Measurements from ENCODE around the gene PTPN21.
A peak's percentile ranks its signal among the peaks of the same experiment; 100 is the strongest.

Gene PTPN21

DNA sequence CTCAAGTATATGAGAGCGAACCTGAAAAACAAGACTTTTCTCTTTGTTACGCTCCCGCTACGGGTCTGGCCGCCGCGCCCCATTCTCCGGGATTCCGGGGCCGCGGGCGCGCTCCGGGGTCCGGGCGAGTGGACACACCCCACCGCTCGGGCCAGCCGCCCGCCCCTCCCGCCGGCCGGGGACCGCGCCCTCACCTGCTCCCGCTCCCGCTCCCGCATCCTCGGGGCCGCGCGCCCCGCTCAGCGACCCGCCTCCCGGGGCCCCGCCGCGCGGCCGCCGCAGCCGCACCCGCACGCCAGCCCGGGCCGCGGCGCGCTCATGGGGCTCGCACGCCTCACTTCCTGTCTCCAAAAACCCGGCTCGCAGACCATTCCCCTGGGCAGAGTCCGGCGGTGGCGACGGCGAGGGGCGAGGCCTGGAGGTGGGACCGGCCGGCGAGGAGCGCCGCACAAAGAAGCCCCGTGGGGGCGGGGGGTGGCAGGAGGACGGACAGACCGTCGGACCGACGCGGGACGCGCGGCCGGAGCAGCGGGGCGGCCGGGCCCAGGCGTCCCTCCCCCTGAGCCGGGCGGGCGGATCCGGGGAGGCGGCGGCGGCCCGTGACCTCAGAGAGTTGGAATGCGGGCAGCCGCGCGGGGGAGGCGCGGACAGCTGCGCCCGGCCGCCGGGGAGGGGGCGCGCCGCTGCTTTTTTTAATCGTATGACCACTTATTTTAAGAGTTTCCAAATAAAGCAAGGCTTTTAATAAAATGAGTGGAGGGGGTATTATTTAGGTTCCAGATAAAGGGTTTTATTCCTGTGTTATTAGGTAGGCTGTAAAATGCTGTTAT is at the start of gene PTPN21:
Gene PTPN21 (minus strand): TSS at position 551 of the 830 bp plus-strand sequence. CDS start 4,590 bp downstream, outside the sequence.
- peak; percentile 30 for DNase-seq

DNA sequence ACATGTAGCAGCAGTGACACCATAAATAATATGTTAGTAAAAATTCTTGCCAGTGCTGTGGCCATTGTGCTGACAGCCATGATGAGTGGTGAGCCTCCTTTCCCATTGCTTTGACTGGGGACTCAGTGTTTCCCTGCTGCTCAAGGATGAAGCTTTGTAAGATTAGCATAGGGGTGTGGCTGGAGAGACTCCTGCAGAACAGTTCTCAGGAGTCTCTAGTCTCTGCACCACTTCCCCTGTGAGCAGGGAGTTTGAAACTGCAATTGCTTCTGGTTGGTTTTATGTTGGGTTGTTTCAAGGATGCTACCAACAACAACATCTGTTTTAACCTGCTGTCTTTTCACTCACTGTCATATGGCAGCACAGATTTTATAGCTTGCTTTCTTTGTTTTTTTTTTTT is 49.4 kb upstream of the PTPN21 start:
- no peak for DNase-seq

DNA sequence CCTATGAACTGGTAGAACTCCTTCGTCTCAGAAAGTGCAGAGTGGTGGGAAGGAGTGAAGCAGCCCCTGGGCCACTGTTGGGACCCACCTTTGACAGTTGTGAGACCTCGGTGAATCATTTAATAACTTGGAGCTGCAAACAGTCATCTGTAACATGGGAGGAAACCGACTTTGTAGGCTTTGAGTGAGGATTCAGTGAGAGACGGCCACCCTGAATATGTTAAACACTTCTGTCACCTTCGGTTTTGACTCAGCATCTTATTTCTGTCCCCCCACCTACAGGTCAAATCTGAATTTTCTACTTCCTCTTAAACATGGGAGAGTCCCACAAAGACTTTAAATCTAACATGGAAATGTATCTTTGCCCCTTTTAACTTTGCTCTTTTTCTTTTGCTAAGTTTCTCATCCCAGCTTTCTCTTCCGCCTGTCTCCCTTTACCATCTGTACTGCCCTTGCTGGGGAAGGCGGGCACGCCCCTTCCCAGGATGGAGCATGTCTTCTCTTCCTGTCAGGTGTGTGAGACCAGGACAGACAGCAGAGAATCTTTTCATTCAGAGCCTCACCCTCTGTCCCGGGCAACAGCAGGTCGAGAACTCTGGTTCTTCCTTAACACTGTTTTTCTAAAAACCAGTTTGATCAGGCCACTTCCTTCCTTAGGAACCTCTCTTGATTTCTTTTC is 45.1 kb upstream of the PTPN21 start:
- peak; percentile 48 for DNase-seq

DNA sequence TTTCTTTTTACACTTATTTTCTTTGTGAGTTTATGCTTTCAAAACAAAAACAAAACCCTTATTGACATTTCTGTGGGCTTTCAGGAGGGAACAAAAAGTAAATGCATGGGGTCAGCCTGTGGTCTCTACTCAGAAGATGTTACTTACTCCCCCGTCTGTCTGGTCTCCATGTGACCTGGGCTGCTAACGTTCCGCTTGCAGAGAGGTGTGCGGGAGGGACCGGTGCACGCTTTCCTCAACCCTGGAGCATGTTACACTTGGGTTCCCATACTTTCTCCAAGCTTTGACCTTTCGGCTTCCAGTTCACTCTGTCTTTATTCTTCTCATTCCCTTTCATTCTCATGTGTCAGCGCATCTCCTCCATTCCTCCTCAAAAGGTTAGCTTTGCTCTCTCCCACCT is 44.5 kb upstream of the PTPN21 start:
- DNase-seq: no peak

DNA sequence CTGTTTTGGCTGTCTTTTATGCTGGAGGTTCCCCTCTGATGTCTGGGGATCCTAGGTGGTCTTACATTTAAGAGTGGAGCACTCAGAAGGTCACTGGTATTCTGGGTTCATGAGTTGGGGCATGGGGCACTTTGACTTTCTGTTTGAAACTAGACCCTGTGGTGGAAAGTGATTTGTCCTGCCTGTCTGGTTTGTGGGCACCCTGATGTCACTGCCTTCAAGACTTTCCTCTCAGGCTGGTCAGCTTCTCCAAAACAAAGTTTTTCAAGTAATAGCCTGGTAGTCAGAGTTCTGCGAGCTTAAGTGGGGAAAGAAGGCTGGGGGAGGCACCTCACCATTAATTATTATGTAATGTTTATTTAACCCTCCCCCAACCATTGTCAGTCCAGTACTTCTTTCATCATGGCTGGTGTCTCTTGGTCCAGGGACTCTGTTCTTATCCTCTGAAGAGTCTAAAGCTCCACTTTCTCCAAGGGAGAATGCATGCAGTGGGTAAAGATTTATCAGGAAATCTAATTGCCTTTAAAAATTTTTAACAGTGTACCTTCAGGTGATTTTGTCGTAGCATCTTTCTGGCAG is 43.4 kb upstream of the PTPN21 start:
- no peak for DNase-seq

DNA sequence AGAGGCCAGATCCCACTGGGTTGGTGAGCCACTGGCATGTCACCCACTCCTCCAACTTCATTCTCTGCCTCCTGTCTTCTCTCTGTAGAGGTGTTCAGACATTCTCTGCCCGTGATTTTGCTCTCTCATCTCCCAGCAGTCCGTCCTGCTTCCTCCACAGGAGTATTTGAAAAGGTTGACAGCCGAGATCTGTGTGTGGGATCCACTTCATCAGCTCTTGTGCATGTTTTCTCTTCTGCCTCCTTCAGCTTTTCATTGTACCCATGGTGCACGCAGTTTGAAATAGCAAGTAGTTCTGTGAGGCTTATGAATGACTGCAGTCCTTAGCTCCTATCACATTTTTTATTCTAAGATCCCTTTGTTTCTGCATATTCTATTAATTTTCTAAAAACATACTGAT is 42.8 kb upstream of the PTPN21 start:
- no peak for DNase-seq

DNA sequence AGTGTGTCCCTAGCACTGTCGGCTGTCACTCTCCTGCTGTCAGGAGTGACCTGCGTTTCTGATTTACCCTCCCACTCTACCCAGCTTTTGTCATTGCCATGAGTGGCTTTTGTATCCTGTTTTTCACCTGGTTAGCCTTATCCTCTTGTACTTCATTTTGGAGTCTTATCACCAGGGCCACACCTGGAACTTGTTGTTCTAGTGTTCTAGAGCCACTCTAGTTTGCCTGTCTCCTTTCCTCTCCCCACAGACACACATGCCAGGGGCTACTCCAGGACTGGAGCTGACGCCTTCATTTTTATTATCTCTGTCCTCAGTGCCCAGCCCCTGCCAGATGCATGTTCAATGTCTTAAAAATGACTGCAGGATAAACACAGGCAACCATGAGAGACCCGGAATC is 42.2 kb upstream of the PTPN21 start:
- no peak for DNase-seq

DNA sequence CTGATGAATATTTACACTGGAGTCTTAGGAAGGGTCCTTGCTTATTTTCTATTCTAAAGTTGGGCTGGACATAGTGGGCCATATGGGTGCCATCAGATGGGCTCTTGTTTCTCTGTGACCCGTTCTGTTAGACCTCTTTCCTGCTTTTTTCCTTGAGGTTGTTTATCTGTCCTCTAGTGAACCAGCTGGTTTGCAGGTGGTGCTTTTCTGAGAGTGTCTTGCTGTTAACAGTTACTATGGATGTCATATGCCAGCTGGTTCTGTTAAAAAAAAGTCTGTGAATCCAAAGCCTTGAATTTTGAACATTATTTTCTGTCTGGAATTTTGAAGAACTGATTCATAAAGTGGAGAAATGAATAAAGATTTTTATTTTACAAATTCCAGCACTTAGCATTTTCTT is 37.2 kb upstream of the PTPN21 start:
- no peak for DNase-seq

DNA sequence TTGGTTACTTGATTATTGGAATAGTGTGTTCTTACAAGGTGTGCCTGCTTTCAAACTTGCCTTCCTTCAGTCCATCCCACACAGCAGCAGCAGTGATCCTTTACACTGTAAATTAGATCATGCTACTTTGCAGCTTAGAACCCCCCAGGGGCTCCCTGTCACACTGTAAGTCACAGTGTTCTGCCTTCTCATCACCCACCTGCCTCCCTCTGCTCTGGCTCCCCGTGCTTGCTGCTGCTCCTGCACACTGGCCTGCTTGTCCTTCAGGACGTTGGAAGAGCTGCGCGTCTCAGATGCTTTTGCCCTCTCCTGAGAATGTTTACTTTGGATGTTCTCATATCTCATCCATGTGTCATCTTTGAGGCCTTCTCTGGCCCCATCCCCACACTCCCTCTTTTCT is 35.4 kb upstream of the PTPN21 start:
- no peak for DNase-seq

DNA sequence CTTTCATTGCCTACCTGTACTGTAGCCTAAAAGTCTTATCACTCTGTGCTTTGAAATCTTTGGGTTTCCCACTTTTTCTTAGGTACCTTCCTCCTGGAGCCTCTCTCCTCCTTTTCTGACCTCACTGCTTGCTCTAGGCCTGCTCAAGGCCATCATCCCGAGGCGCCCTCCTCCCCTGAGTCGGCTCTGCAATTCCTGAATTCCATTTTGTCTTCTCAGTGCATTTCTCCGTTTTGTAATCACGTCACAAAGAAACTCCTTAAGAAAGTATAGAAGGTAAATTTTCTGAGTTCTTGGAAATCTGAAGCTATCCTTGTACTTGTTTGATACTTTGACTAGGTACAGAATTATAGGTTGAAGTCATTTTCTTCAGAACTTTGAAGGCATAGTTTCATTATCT is 33.3 kb upstream of the PTPN21 start:
- no peak for DNase-seq

DNA sequence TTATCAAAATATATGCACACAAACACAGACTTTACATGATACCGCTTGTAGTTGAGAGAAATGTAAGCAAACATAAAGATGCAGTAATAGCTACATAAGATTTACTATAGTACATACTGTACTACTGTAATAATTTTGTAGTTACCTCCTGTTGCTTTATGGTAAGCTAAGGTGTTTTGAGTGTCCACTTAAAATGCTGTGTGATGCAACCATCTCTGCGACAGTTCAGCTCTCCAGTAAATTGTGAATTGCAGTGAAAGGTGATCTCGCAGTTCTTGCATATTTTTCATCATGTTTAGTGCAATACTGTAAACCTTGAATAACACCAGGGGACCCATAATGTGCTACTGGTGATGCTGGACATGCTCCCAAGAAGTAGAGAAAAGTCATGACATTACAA is 29.6 kb upstream of the PTPN21 start:
- no peak for DNase-seq

DNA sequence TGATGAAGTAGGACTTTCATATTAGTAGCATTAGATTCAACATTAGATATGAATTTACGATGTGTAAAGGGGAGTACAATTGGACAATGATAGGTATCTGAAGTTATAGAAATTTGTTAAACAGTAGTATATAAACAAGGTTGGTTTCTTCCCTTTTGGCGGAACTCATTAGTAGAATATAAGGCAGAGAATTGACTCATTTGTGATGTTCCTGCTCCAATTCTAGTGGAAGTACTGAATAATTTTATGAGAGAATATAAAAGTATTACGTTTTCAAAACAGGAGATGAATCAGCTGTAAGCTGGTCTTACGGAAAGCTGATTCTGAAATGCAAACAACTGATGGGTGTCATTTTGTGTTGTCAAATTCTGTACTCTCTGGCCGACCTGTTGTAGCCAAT is 21.4 kb upstream of the PTPN21 start:
- no peak for DNase-seq

DNA sequence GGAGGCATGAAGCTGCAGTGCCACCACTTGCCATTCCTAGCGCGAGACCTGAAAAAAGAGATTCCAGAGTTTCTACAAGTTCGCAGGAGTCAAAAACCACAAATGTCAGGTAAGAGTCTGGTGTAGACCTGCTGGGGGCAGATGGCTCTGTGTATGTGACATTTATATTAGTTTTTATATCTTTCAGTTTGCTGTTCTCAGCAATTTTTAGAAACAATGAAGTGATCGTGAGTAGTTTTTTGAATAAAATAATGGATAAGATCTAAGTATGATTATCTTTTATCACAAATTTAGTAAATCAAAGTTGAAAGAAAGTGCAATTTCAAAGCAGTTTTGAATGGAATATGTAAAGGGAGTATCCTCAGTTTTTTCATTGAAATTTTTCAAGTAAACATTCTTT is 17.3 kb upstream of the PTPN21 start:
- no peak for DNase-seq

DNA sequence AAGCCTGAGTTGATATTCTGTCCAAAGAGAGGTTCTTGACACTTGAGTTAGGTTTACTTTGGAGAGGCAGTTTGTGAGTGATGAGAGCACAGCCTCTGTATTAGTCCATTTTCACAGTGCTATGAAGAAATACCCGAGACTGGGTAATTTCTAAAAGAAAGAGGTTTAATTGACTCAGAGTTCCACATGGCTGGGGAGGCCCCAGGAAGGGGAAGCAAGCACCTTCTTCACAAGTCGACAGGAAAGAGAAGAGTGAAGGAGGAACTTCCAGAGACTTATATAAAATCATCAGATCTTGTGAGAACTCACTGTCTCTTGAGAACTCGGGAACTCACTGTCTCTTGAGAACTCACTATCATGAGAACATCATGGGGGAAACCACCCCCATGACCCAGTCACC is 13.4 kb upstream of the PTPN21 start:
- no peak for DNase-seq

DNA sequence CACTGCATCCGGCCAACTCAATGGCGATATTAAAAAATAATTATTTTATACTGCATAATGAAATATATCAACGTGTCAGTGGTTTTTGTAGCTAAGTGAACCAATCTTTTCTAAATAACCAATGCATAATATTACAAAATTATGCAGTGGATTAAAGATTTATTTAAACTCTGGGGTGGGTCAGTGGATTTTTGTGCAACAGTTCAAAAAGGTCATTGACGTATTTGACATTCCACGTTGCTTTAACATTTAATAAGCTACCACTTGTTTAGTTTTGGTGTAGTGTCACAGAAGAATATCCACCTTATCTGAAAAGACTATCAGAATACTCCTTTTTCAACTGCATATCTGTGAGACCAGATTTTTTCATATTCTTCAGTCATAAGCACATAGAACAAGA is 10.6 kb upstream of the PTPN21 start:
- no peak for DNase-seq

DNA sequence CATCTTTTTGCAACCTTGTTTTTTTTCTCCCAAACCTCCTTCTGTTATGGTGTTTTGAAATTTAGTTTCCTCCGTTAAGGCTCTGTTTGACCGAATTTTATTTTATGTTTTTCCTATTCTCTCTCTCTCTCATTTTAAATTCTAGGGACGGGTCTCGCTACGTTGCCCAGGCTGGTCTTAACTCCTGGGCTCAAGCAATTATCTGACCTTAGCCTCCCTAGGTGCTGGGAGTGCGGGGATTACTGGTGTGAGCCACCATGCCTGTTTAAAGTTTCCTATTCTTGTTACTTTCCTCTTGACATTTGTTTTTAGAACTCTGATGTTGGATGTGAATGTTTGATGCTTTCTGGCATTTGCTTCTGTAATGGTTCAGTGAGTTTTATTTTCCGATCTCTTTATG is 9.0 kb upstream of the PTPN21 start:
- no peak for DNase-seq

DNA sequence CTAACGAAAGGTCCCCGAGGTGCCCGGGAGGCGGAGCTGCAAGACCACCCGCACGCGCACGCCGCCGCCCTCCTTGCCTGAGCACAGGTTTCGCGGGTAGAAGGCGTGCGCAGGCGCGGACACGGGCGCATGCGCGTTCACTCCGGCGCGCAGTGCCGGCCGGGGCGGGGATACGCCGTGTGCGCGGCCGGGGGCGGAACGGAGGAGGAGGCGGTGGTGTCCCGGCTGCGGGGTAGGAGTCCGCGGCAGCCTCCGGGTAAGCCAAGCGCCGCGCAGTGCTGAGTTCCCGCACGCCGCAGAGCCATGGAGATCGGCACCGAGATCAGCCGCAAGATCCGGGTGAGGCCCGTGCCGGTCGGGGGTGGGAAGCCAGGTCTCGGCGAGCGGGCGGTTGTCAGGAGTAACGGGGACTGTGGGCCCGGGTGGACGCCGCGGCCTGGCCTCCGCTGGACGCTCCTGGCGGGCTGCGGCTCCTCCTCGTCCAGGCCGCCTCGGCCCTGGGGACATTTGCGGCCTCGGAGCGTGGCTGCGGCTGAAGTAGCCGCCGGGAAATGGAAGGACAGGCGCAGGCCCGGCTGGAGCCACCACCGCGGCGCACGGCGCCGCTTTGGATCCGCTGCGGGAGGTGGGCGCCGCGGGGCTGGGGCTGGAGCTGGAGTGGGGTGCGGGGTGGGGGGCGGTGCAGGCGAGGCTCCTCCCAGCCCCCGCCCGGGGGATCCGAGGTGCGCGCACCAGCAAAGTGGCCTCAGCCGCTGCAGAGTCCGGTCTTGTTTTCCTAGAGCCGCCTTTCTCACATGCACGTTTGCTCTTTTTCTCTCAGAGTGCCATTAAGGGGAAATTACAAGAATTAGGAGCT is 8.3 kb upstream of the PTPN21 start, which contains the start of gene ZC3H14:
Gene ZC3H14 (plus strand): TSS at position 207 of the 856 bp plus-strand sequence. CDS start 97 bp downstream, at position 304.
- peak; percentile 88 for DNase-seq

DNA sequence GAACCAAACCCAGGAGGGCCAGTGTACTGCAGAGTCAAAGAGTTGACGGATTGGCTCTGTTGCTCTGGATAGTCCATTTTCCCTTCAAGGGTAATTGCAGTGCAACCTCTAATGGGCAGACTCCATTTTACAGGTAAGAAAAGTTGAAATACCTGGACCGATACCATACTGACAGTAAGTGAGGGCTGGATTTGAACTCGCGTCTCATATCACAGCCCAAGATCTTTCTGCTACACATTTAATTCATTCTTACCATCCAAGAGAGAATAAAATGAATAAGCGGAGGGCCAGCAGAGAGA is 7.7 kb upstream of the PTPN21 start:
- DNase-seq: no peak

DNA sequence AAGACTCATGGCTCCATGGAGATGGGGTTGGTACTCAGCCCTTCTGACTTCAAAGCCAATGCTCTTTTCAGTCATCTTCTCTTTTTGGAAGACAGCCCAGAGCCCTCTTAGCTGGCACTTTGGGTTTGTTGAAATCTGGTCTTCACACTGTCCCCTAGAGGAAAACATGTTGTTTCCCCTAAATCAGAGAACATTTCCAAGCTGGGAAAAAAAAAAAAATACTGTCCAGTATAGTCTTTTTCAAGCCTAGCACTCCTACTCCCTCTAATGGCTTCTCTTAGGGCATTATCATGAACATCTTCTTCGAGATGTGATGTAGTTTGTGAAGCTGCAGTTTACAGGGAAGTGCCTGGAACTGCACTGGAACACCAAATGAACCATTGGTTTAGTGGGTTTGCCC is 5.0 kb upstream of the PTPN21 start:
- no peak for DNase-seq

DNA sequence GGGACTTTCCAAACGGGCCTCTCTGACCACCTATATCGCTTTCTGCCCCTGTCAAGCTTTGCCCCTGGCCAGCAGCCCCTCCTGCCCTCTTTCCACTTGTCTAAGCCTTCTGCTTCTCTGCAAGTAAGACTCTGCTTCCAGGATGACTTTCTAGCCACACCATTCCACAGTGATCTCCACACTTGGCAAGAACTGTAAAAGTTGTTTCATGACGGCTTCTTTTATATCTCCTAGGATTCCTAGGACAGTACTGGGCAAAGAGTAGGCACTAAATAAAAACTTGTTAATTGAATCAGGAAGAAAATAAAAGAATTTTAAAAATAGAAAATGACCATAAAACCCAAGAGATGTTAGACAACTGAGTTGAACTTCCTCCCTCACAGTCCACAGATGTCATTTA is 1.8 kb upstream of the PTPN21 start:
- no peak for DNase-seq

DNA sequence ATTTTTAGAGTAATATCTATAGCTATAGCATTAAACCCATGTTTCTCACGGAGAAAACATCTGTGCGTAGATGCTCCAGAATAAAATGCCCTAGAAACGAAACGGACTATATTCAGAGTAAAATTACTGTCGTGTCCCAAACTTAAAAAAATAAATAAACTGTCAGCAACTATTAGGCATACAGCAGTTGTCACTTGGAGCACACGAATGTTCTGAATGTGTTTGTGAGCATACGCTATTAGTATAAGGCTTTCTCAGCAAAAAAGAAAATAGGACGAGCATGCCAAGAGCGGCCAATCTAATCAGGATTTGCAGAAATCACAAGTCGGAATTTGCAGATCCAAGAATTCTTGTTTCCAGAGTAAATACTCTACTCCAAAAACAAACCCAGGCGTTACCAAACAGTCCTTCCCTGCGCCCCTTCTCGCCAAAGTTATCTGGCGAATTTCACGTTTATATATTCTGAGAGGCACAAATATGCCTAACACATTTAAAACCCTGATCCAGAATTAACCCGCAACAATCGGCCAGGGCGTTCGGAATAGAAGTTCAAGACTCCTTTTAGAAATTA is 836 bp downstream of the PTPN21 start:
- no peak for DNase-seq

DNA sequence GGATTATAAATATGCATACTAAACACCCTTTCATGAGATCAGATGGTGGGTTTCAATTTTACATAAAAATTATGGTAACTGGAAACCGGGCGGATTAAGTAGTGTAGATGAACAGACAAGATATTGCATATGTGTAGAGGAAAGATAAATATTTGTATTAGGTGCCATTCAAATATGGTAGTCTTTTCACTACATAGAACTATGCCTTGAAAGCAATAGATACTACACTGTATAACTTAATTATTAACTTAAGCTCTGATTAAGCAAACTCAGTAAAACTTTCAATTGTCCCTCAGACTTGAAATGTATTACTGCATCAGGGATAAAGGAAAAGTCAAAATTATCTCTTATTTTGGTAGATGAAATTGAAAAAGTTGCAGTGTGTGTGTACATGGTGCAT is 1.9 kb downstream of the PTPN21 start:
- no peak for DNase-seq

DNA sequence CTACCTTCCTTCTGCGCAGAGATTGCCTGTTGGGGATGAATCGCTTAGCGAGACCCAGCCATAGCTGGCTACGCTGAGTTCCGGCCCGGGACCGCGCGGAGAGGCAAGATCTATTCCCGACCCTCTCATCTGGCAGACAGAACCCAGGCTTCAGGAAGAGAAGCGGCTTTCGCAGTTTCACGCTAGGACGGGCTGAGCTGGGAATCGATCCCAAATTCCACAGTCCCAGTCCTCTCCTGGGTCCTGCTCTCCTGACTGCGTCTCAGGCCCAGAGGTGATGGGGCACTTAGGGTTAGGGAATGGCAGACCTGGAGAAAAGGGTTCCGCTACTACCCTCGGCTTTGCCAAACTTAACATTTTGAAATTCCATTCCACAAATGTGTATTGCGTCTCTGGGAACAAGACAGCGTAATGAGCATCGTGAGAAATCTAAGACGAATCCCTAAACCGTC is 2.8 kb downstream of the PTPN21 start:
- DNase-seq: peak; percentile 8

Measured in stimulated activated CD4-positive, alpha-beta T cell treated with anti-CD3 and anti-CD28 coated beads, Interleukin-15, amount 100 ng/mL, for 24 hours (primary cell).